Heart left ventricle (tissue), 16 donors: Measurements from ENCODE around the gene KRT33A. TPM values are rescaled to one million over a fixed set of nuclear protein-coding genes. Genes with fewer than 3 reads are reported as not detected.

Source experiments
- ATAC-seq, 4 donors: fragments of 200-7000 bp; cut with Tn5 transposase; one replicate each; pipeline ENCODE4 v1.9.1; 2020 to 2022; ENCODE audit warnings: moderate library complexity in 4 of 4, mild to moderate bottlenecking in 3 of 4, moderate number of reproducible peaks in 1 of 4
- DNase-seq, 5 donors: peaks; one replicate each; pipeline ENCODE4 v3.0.0-alpha.2; 2020
- H3K27ac ChIP-seq, 12 donors: fragments of 200-600 bp; sonication (generic) in 4 of 12; one replicate each; pipeline versions ENCODE4 v1.5.0 to v1.8.0; 2016 to 2022; ENCODE audit warnings: mild to moderate bottlenecking in 2 of 12
- H3K27me3 ChIP-seq, 9 donors: fragments of 200-600 bp; sonication (generic) in 2 of 9; one replicate each; pipeline versions ENCODE4 v1.5.1 to v1.8.0; 2016 to 2022; ENCODE audit warnings: mild to moderate bottlenecking in 3 of 9
- H3K36me3 ChIP-seq, 9 donors: fragments of 200-600 bp; sonication (generic) in 2 of 9; one replicate each; pipeline versions ENCODE4 v1.5.0 to v1.8.0; 2018 to 2022; ENCODE audit warnings: mild to moderate bottlenecking in 2 of 9
- H3K4me1 ChIP-seq, 12 donors: fragments of 200-600 bp; sonication (generic) in 4 of 12; one replicate each; pipeline versions ENCODE4 v1.5.0 to v1.8.0; 2016 to 2022; ENCODE audit warnings: mild to moderate bottlenecking in 3 of 12
- H3K4me3 ChIP-seq, 12 donors: fragments of 200-600 bp; sonication (generic) in 4 of 12; one replicate each; pipeline versions ENCODE4 v1.5.0 to v1.8.0; 2017 to 2022; ENCODE audit warnings: mild to moderate bottlenecking in 9 of 12, moderate library complexity in 4 of 12
- H3K9me3 ChIP-seq, 12 donors: fragments of 200-600 bp; sonication (generic) in 4 of 12; one replicate each; pipeline versions ENCODE4 v1.5.0 to v1.8.0; 2016 to 2022; ENCODE audit warnings: mild to moderate bottlenecking in 1 of 12
- POLR2A ChIP-seq, 2 donors: fragments of 450-650 bp; IDR thresholded peaks; one replicate each; pipeline ENCODE4 v1.6.1; 2017; ENCODE audit warnings: antibody characterized with exemption in 2 of 2, mild to moderate bottlenecking in 2 of 2, moderate library complexity in 2 of 2
- WGBS, 4 donors: extraction: QIAGEN DNeasy Blood & Tissue Kit in 2 of 4; methylation state at CpG; one replicate each; pipeline versions ENCODE4 v1.1.5 to v1.1.7; 2013 to 2018; 5-methylcytosine and 5-hydroxymethylcytosine counted together
- intact Hi-C, 10 donors: fragments of 100-400 bp; cut with DNase I; formaldehyde crosslinking; loops; one replicate each; pipeline versions ENCODE4 v1.11.1 to v1.14.2; 2022
- polyA plus RNA-seq, 2 donors: library from polyadenylated mRNA; stranded (reverse); fragments of 200-250 nt; gene quantifications; one replicate each; pipeline ENCODE4 v1.2.3, GENCODE V29; 2013
- total RNA-seq, 9 donors: library from RNA; depleted of rRNA in 2 of 9; stranded (reverse); fragments of >200 nt in 2 of 9; fragmentation: NEBNext Ultra II Directional in 3 of 9; extraction: Animal tissue kit (Norgen Biotek cat#: 25700) in 3 of 9; gene quantifications; one replicate each; pipeline versions ENCODE4 v1.1.0 to v1.2.4, GENCODE V29; 2016 to 2023
- TF ChIP-seq, protein P1 (sequence below), 12 donors: fragments of 200-600 bp; sonication (generic) in 4 of 12; IDR thresholded peaks; one replicate each; pipeline versions ENCODE4 v1.5.0 to v1.8.0; 2018 to 2022; ENCODE audit warnings: antibody characterized with exemption in 12 of 12, mild to moderate bottlenecking in 5 of 12
- donor health status: ischemic (EF 13 %, LVEDD 7.1; RV severe dilation, severe dysfunction).
- donor health status: healthy with polysubstance abuse.
- donor health status: DM: no; HTN: yes; CAD: no.
- donor health status: DM: no; HTN: no; CAD: no.
- donor health status: ischemic (EF 25% LVEDD 6.9; RV normal size, moderate dysfunction).
- donor health status: ischemic (EF 25% LVEDD 5.7; RV mildly dilated, moderate dysfunction).
- donor health status: healthy.
- donor health status: DM: yes; HTN: yes; CAD: no.
- donor health status: ischemic (EF 35%, LVEDD 5.7; RV mildly dilated, moderate dysfunction).
- donor health status: nonischemic (EF 11% LVEDD 7.7; RV severe dilation, severe dysfunction).
- donor health status: DM: yes; HTN: yes; CAD: no.
- donor health status: PGD.
- donor health status: ischemic (EF 29% LVEDD 5.4; RV normal size, mild dysfunction).
- donor health status: nonischemic (EF 23%, LVEDD 6.1; RV moderate dilation, normal function).

KRT33A gene
- total and polyA plus RNA-seq, 11 donors, result not detected

DNA sequence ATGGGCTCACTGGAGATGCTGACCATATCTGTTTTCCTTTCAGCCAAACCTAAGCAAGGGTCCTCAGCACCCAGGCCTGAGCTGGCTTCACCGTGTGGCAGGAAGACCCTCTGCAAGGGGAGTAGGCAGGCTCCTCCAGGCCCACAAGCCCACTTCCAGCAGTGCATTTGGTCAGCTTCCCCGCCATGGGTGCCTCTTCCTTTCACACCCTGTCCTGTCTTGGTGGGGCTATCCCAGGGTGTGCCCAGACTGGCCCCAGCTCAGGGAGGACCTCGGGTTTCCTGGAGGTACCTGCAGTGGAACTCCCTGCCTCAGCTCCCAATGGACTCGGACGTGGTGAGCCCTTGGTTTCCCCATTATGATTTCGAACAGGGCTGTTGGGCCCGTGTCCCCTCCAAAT lies 22.4 kb downstream of the KRT33A start:
- no peaks in the 10 kb centered on the region for H3K9me3 ChIP-seq
- DNase-seq, result no peak
- TF ChIP-seq, protein P1, sequence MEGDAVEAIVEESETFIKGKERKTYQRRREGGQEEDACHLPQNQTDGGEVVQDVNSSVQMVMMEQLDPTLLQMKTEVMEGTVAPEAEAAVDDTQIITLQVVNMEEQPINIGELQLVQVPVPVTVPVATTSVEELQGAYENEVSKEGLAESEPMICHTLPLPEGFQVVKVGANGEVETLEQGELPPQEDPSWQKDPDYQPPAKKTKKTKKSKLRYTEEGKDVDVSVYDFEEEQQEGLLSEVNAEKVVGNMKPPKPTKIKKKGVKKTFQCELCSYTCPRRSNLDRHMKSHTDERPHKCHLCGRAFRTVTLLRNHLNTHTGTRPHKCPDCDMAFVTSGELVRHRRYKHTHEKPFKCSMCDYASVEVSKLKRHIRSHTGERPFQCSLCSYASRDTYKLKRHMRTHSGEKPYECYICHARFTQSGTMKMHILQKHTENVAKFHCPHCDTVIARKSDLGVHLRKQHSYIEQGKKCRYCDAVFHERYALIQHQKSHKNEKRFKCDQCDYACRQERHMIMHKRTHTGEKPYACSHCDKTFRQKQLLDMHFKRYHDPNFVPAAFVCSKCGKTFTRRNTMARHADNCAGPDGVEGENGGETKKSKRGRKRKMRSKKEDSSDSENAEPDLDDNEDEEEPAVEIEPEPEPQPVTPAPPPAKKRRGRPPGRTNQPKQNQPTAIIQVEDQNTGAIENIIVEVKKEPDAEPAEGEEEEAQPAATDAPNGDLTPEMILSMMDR (IDR thresholded peaks at IDR 0.05), result no peak
- TF ChIP-seq POLR2A (IDR thresholded peaks at IDR 0.05), result no peak
- intact Hi-C loops, result loop anchor here in 7 of 10 donors (2.0 to 10.0 kb wide), 7 partner anchors 63 to 523 kb away; partner anchors contain the start of gene KRTAP9-6 (in 1 of the 7)
- no peak for ATAC-seq
- H3K4me1 ChIP-seq, result no peaks in the 10 kb centered on the region
- H3K27ac ChIP-seq, result no peak overlapping the region
- 77 to 85% (median 83%) methylated on average over 6 to 7 of the region's 7 CpGs for WGBS, 4 donors
- no peak overlapping the region for H3K4me3 ChIP-seq
- H3K36me3 ChIP-seq, result no peaks in the 10 kb centered on the region
- H3K27me3 ChIP-seq, result peaks cover 0 to 10% (median 0%) of the 10 kb centered on the region in 9 donors

DNA sequence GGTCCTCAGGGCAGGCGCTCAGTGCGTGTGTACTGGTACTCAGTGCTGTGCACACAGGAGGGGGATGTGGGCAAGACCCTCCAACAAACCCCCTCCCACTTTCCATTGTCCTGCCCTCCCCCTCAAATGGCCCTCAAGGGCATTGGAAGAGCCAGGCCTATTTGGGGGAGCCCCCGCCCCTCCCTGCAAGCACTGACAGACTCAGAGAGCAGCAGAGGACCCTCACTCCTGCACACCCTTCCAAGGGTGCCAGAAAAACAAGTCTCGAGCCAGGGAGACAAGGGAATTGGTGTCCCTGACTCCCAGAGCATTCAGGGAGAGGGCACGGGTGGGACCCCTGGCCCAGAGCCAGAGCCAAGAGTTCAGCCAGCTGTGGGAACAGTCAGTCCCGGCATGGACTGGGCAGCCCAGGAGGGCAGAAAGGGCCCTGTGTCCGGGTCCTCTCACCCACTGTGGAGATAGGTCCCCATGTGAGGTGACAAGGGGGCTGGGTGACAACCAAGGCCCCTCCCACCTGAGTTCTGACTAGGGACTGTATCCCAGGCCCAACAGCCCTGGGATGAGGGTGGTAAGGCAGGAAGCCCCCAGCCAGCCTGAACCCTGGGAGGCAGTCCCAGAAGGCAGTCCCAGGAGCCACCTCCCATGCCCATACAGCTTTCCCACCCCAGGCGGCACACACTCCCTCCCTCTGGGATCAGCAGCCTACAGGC lies 23.1 kb downstream of the KRT33A start:
- Histone ChIP-seq H3K4me1 (no peaks in the 10 kb centered on the region), H3K9me3 (no peaks in the 10 kb centered on the region), H3K27me3 (peaks cover 0 to 10% (median 0%) of the 10 kb centered on the region in 9 donors), H3K27ac (no peak overlapping the region), H3K36me3 (no peaks in the 10 kb centered on the region), H3K4me3 (no peak overlapping the region)
- DNase-seq, result no peak
- TF ChIP-seq POLR2A (IDR thresholded peaks at IDR 0.05), result no peak
- TF ChIP-seq, protein P1 (IDR thresholded peaks at IDR 0.05), result no peak
- WGBS, 4 donors, result 74 to 91% (median 76%) methylated on average over 5 to 8 of the region's 8 CpGs
- no peak for ATAC-seq
- intact Hi-C loops, result loop anchor here in 7 of 10 donors (2.0 to 10.0 kb wide), 7 partner anchors 63 to 523 kb away; partner anchors contain the start of gene KRTAP9-6 (in 1 of the 7)

DNA sequence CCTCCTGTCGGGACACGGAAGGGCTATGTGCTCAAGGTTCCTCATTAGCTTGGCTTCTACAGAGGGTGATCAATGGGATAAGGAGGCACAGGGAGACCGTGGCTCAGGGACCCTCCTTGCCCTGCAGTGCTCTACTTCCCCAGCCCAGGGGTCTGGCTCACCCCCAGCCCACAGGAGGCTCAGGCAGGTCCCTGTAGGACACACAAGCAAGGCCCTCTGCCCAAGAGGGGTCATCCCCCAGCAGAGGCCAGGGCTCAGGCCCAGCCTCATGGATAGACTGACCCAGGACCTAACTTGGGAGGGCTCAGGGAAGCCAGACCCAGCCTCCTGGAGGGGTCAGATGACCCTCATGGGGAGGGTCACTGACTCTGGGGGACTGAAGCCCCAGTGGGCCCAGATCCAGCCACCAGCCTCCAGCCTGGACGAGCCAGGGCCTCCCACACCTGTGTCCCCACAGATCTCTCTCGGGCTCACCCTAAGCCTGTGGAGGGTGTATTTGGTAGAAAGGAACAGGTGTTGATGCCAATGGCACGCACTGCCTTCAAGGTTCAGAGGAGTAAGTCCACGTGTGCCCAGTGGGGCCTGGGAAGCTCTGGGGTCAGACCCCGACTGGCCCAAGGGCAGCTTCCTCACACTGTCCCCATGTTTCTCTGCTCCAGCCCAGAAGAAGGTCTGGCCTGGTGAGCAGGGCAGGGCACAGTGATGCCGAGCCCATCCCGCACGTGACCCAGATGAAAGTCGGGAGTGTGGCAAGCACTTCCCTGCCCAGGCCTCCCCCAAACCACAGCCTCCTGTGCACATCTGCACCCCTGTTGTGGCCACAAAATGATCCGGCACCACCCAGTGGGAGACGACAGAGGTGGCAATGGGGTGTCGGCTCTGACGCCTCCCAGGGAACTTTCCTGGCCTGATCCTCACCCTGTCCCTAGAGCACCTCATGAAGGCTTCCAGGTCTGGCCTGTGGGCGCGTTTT lies 24.2 kb downstream of the KRT33A start:
- no peak for TF ChIP-seq POLR2A (IDR thresholded peaks at IDR 0.05)
- TF ChIP-seq, protein P1 (IDR thresholded peaks at IDR 0.05), result no peak
- DNase-seq (no peak), ATAC-seq (no peak)
- no peaks in the 10 kb centered on the region for H3K9me3 ChIP-seq
- intact Hi-C loops, result loop anchor here in 6 of 10 donors (5.0 to 10.0 kb wide), 6 partner anchors 62 to 522 kb away; partner anchors contain the start of gene KRTAP9-6 (in 1 of the 6)
- H3K4me3 ChIP-seq, result no peak overlapping the region
- H3K27ac ChIP-seq, result no peak overlapping the region
- H3K27me3 ChIP-seq, result peaks cover 0 to under 1% (median 0%) of the 10 kb centered on the region in 9 donors
- 79 to 87% (median 84%) methylated on average over 10 to 18 of the region's 18 CpGs for WGBS, 4 donors
- H3K4me1 ChIP-seq, result no peaks in the 10 kb centered on the region
- H3K36me3 ChIP-seq, result no peaks in the 10 kb centered on the region
